Tibial artery (tissue), 4 donors: Measurements from ENCODE around the gene NCR2.
"Not testable (repeated sequence)": the region's sequence is repeated elsewhere in the genome, so short reads cannot be mapped to it uniquely, and the experiment has no call there.

Experiments used
- DNase-seq, 2 donors: peaks; one replicate each; pipeline ENCODE4 v3.0.0-alpha.2; 2019
- H3K27ac ChIP-seq, 2 donors: fragments of 200-600 bp; sonication (generic) in 1 of 2; 1 replicate in 1 of 2; 2 replicates in 1 of 2; pipeline ENCODE4 v1.5.1; 2018 to 2019; ENCODE audit warnings: mild to moderate bottlenecking in 1 of 2
- H3K27me3 ChIP-seq, 2 donors: fragments of 200-600 bp; sonication (generic) in 1 of 2; one replicate each; pipeline versions ENCODE4 v1.5.1 to v1.6.0; 2016 to 2019
- H3K36me3 ChIP-seq, 3 donors: fragments of 200-600 bp; sonication (generic) in 2 of 3; one replicate each; pipeline ENCODE4 v1.5.1; 2016 to 2019; ENCODE audit warnings: mild to moderate bottlenecking in 2 of 3
- H3K4me1 ChIP-seq, 4 donors: fragments of 200-600 bp; sonication (generic) in 2 of 4; 1 replicate in 3 of 4; 2 replicates in 1 of 4; pipeline ENCODE4 v1.5.1; 2016 to 2019
- H3K4me3 ChIP-seq, 2 donors: fragments of 200-600 bp; sonication (generic) in 1 of 2; 1 replicate in 1 of 2; 2 replicates in 1 of 2; pipeline ENCODE4 v1.5.1; 2018 to 2019; ENCODE audit warnings: mild to moderate bottlenecking in 2 of 2
- H3K9me3 ChIP-seq, 3 donors: fragments of 200-600 bp; sonication (generic) in 1 of 3; one replicate each; pipeline ENCODE4 v1.5.1; 2016 to 2019
- intact Hi-C: fragments of 100-400 bp; cut with DNase I; formaldehyde crosslinking; loops from one replicate; pipeline ENCODE4 v1.15.0; 2023; ENCODE audit warnings: low total_unique reads
- TF ChIP-seq, protein P1 (sequence below), 2 experiments: fragments of 200-600 bp in 1 of 2; fragments of 450-650 bp in 1 of 2; IDR thresholded peaks; one replicate each; pipeline ENCODE4 v1.5.1; 2017 to 2019; ENCODE audit warnings: antibody characterized with exemption in 2 of 2, mild to moderate bottlenecking in 1 of 2, moderate library complexity in 1 of 2

The NCR2 gene

DNA sequence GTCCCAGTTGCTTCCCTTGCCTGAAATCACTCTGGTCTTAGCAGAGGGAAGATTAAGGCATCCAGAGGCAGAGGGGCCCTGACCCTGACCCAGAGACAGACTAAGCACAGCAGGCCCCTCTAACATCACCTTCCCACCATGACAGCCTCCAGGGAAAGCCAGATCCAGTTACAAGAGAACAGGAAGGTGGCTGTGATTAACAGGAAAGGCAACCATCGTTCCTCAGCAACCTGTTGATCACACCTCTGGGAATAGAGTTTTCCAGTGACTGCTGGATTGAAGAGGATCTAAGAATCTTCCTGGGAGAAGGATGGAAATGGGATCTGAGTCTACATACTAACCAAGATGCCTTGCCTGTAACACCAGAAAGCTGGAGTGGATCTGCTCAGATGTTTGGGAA lies 43.7 kb upstream of the NCR2 start:
- Histone ChIP-seq H3K4me3 (no peak overlapping the region), H3K27me3 (peaks cover 0 to 18% of the 10 kb centered on the region in 2 donors), H3K36me3 (no peaks in the 10 kb centered on the region), H3K27ac (no peak overlapping the region), H3K4me1 (no peaks in the 10 kb centered on the region), H3K9me3 (no peaks in the 10 kb centered on the region)
- DNase-seq, result no peak
- intact Hi-C loops, result no loop called here
- TF ChIP-seq, protein P1, sequence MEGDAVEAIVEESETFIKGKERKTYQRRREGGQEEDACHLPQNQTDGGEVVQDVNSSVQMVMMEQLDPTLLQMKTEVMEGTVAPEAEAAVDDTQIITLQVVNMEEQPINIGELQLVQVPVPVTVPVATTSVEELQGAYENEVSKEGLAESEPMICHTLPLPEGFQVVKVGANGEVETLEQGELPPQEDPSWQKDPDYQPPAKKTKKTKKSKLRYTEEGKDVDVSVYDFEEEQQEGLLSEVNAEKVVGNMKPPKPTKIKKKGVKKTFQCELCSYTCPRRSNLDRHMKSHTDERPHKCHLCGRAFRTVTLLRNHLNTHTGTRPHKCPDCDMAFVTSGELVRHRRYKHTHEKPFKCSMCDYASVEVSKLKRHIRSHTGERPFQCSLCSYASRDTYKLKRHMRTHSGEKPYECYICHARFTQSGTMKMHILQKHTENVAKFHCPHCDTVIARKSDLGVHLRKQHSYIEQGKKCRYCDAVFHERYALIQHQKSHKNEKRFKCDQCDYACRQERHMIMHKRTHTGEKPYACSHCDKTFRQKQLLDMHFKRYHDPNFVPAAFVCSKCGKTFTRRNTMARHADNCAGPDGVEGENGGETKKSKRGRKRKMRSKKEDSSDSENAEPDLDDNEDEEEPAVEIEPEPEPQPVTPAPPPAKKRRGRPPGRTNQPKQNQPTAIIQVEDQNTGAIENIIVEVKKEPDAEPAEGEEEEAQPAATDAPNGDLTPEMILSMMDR (IDR thresholded peaks at IDR 0.05), result no peak

DNA sequence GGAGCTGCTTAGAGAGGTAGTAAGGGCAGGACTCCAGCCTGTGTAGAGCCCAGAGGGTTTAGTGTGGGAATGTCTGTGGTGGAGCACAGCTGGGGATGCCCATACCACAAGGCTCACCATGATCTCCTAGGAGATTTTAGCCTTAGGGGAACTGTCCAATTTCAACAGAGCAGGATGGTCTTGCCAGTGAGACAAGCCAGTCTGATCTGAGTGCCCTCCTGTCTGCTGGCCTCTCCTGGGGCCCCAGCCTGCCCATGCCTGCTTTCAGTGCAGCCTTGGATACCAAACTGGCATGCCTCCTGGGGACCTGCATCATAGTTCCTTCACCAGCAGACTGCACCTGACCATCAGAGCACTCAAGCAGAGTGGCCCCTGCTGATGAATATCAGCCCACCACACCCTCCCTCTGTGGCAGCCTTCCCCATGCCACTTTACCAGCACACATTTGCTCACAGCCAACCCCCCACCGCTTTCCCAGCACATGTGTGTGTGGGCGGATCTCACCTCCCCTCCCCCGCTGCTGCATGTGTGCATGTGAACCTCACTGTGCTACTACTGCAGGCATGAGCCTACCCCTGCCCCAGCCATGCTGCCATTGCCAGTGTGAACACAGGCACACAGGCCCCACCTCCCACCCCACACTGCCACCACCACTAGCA lies 41.1 kb upstream of the NCR2 start:
- H3K36me3 ChIP-seq, result no peaks in the 10 kb centered on the region

DNA sequence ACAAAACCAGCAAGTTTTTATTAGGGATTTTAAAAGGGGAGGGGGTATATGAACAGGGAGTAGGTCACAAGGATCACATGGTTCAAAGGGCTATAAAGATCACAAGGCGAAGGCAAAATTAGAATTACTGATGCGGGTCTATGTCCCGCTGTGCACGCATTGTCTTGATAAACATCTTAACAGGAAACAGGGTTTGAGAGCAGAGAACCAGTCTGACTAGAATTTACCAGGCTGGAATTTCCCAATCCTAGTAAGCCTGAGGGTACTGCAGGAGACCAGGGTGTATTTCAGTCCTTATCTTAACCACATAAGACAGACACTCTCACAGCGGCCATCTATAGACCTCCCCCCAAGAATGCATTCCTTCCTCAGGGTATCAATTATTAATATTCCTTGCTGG lies 38.2 kb upstream of the NCR2 start:
- H3K4me1 ChIP-seq, H3K9me3 ChIP-seq, DNase-seq, H3K27ac ChIP-seq, H3K4me3 ChIP-seq, intact Hi-C loops, H3K36me3 ChIP-seq: not testable (repeated sequence)
- peaks cover 0 to 12% of the 10 kb centered on the region in 2 donors for H3K27me3 ChIP-seq

More for the DNA sequence above, 41.1 kb upstream of the NCR2 start:
- no peak overlapping the region for H3K27ac ChIP-seq
- no peaks in the 10 kb centered on the region for H3K4me1 ChIP-seq
- DNase-seq, result no peak
- H3K9me3 ChIP-seq, result no peaks in the 10 kb centered on the region
- no peak overlapping the region for H3K4me3 ChIP-seq
- TF ChIP-seq, protein P1 (IDR thresholded peaks at IDR 0.05), result no peak
- intact Hi-C loops, result no loop called here
- peaks cover 0 to 18% of the 10 kb centered on the region in 2 donors for H3K27me3 ChIP-seq

DNA sequence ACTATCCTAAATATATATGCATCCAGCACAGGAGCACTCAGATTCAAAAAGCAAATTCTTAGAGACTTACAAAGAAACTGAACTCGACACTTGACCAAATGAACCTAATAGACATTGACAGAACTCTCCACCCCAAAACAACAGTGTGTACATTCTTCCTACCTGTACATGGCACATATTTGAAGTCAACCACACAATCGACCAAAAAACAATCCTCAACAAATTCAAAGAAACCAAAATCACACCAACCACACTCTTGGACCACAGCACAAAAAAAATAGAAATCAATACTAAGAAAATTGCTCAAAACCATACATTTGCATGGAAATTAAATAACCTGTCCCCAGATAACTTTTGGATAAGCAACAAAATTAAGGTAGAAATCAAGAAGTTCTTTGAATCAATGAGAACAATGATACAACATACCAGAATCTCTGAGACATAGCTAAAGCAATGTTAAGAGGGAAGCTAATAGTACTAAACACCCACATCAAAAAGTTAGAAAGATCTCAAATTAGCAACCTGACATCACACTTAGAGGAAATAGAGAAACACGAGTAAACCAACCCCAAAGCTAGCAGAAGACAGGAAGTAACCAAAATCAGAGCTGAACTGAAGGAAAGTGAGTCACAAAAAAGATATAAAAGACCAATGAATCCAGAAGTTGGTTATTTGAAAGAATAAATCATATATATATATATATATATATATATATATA lies 36.5 kb upstream of the NCR2 start:
- no peak for DNase-seq
- Histone ChIP-seq H3K4me3 (no peak overlapping the region), H3K9me3 (no peaks in the 10 kb centered on the region), H3K27ac (no peak overlapping the region), H3K27me3 (peaks cover 0 to 9% of the 10 kb centered on the region in 2 donors), H3K36me3 (no peaks in the 10 kb centered on the region), H3K4me1 (no peaks in the 10 kb centered on the region)
- TF ChIP-seq, protein P1 (IDR thresholded peaks at IDR 0.05), result no peak
- intact Hi-C loops, result no loop called here

DNA sequence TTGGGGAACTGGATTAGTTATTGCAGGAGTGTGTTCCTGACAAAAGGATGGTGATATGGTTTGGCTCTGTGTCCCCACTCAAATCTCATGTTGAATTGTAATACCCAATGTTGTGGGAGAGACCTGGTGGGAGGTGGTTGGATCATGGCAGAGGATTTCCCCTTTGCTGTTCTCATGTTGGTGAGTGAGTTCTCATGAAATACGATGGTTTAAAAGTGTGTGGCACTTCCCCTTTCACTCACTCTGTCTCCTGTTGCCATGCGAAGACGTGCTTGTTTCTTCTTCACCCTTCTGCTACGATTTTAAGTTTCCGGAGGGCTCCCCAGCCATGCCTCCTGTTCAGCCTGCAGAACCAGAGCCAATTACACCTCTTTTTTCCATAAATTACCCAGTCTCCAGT lies 32.8 kb upstream of the NCR2 start:
- TF ChIP-seq, protein P1 (IDR thresholded peaks at IDR 0.05), result no peak
- DNase-seq, result no peak
- intact Hi-C loops, result no loop called here
- Histone ChIP-seq H3K4me3 (no peak overlapping the region), H3K9me3 (no peaks in the 10 kb centered on the region), H3K4me1 (no peaks in the 10 kb centered on the region), H3K27ac (no peak overlapping the region), H3K27me3 (peaks cover 0 to 7% of the 10 kb centered on the region in 2 donors), H3K36me3 (no peaks in the 10 kb centered on the region)

DNA sequence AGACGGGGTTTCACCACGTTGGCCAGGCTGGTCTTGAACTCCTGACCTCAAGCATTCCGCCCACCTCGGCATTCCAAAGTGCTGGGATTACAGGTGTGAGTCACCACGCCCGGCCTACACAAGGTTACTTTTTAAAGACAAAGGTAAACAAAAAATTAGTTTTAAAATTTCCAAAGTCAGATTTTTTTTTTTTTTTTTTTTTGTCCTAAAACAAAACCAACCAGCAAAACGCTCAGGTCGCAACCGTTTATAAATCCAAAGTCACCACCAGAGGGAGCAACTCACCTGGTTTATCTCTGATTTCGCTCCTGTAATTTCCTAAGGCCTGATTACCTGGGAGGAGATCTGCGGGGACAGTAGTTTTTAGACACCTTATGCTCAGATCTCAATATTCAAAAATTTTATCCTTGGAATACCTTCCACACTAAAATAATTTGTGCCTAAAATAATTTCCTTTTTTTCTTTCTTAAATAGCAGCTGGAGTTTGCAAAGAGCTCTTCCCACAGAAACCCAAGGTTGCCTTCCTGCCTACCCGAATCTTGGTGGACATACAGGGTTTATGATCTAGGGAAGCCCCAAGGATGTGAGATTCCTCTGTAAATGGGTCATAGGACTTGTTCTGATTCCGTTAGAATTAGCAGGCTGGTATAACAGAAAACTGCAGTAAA lies 29.1 kb upstream of the NCR2 start:
- Histone ChIP-seq H3K27ac (no peak overlapping the region), H3K36me3 (no peaks in the 10 kb centered on the region), H3K4me1 (no peaks in the 10 kb centered on the region), H3K27me3 (peaks cover 0 to 25% of the 10 kb centered on the region in 2 donors), H3K4me3 (no peak overlapping the region), H3K9me3 (no peaks in the 10 kb centered on the region)
- TF ChIP-seq, protein P1 (IDR thresholded peaks at IDR 0.05), result peak; percentile 40
- intact Hi-C loops, result no loop called here
- DNase-seq, result no peak
